GM21737 (cell line): ENCODE data around the gene CACNA1C.
A peak's percentile ranks its signal among the peaks of the same experiment; 100 is the strongest.

ENCODE experiments used
- ATAC-seq: cut with Tn5 transposase; IDR thresholded peaks from one replicate; pipeline ENCODE4 v1.9.1; 2021; ENCODE audit warnings: mild to moderate bottlenecking, moderate library complexity; ENCODE audit not compliant: unreplicated experiment

The CACNA1C gene

GRCh38 chr12:2052826-2053678, at the start of gene CACNA1C:
Gene CACNA1C, plus strand, starts transcription at chr12:2052987. Its CDS starts 576 bp downstream, at chr12:2053563.
- ATAC-seq, result no peak

GRCh38 chr12:2003676-2004112, 49.1 kb upstream of the CACNA1C start:
- peak; percentile 10 for ATAC-seq

GRCh38 chr12:2004113-2004929, 48.5 kb upstream of the CACNA1C start, which contains the start of gene DCP1B:
Gene DCP1B, minus strand, starts transcription at chr12:2004457. Its CDS starts 26 bp downstream, at chr12:2004431.
- ATAC-seq, result peak; percentile 97

GRCh38 chr12:2008677-2009076, 44.1 kb upstream of the CACNA1C start:
- ATAC-seq, result no peak

- ATAC-seq, result no peak
These were observed 43.2 kb upstream of the CACNA1C start for GRCh38 chr12:2009623-2010022.

- no peak for ATAC-seq
These were observed 40.9 kb upstream of the CACNA1C start for GRCh38 chr12:2011643-2012607.

GRCh38 chr12:2013086-2013485, 39.7 kb upstream of the CACNA1C start:
- ATAC-seq, result no peak

- ATAC-seq, result no peak
These were observed 39.1 kb upstream of the CACNA1C start for GRCh38 chr12:2013527-2014223.

- no peak for ATAC-seq
These were observed 38.6 kb upstream of the CACNA1C start for GRCh38 chr12:2014231-2014630.

GRCh38 chr12:2016862-2017545, 35.8 kb upstream of the CACNA1C start:
- no peak for ATAC-seq

GRCh38 chr12:2017546-2018337, 35.0 kb upstream of the CACNA1C start:
- no peak for ATAC-seq

- no peak for ATAC-seq
These were observed 34.4 kb upstream of the CACNA1C start for GRCh38 chr12:2018391-2018790.

- no peak for ATAC-seq
These were observed 33.7 kb upstream of the CACNA1C start for GRCh38 chr12:2019126-2019525.

- no peak for ATAC-seq
These were observed 32.3 kb upstream of the CACNA1C start for GRCh38 chr12:2020511-2020910.

- no peak for ATAC-seq
These were observed 29.4 kb upstream of the CACNA1C start for GRCh38 chr12:2023365-2023764.

GRCh38 chr12:2027351-2027750, 25.4 kb upstream of the CACNA1C start:
- no peak for ATAC-seq

GRCh38 chr12:2029851-2030250, 22.9 kb upstream of the CACNA1C start:
- no peak for ATAC-seq

GRCh38 chr12:2032506-2032905, 20.3 kb upstream of the CACNA1C start:
- no peak for ATAC-seq
